OCI-LY7 (cell line): ENCODE data around the gene ZMIZ1.

ENCODE experiments used
- EZH2phosphoT487 ChIP-seq: fragments of 200-600 bp; sonication (generic); IDR thresholded peaks from 2 replicates; pipeline ENCODE4 v1.6.1; 2018; ENCODE audit warnings: low read depth, borderline replicate concordance, mild to moderate bottlenecking, mixed run types, antibody characterized with exemption, low read length, moderate library complexity, mixed read lengths
- TF ChIP-seq, protein P1 (sequence below): fragments of 200-600 bp; sonication (generic); conservative IDR thresholded peaks from 2 replicates; pipeline ENCODE4 v1.5.1; 2014; ENCODE audit warnings: mild to moderate bottlenecking, antibody characterized with exemption, low read length, moderate library complexity, mixed read lengths

- TF ChIP-seq, protein P1, sequence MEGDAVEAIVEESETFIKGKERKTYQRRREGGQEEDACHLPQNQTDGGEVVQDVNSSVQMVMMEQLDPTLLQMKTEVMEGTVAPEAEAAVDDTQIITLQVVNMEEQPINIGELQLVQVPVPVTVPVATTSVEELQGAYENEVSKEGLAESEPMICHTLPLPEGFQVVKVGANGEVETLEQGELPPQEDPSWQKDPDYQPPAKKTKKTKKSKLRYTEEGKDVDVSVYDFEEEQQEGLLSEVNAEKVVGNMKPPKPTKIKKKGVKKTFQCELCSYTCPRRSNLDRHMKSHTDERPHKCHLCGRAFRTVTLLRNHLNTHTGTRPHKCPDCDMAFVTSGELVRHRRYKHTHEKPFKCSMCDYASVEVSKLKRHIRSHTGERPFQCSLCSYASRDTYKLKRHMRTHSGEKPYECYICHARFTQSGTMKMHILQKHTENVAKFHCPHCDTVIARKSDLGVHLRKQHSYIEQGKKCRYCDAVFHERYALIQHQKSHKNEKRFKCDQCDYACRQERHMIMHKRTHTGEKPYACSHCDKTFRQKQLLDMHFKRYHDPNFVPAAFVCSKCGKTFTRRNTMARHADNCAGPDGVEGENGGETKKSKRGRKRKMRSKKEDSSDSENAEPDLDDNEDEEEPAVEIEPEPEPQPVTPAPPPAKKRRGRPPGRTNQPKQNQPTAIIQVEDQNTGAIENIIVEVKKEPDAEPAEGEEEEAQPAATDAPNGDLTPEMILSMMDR: no peak
- no peak for TF ChIP-seq EZH2phosphoT487
Observed at GRCh38 chr10:79327090-79327457, 258.3 kb downstream of the ZMIZ1 start.
